GM19193 (cell line): ENCODE data around the gene UXS1.

ENCODE experiments used
- POLR2A ChIP-seq: IDR thresholded peaks from 4 replicates; pipeline ENCODE4 v1.6.1; 2011; ENCODE audit not compliant: insufficient read depth, insufficient read length; ENCODE audit errors: extremely low read depth

UXS1 gene

GRCh38 chr2:106147665-106148064 lies 46.4 kb downstream of the UXS1 start:
- TF ChIP-seq POLR2A: no peak

GRCh38 chr2:106147159-106147558 lies 46.9 kb downstream of the UXS1 start:
- no peak for TF ChIP-seq POLR2A

DNA sequence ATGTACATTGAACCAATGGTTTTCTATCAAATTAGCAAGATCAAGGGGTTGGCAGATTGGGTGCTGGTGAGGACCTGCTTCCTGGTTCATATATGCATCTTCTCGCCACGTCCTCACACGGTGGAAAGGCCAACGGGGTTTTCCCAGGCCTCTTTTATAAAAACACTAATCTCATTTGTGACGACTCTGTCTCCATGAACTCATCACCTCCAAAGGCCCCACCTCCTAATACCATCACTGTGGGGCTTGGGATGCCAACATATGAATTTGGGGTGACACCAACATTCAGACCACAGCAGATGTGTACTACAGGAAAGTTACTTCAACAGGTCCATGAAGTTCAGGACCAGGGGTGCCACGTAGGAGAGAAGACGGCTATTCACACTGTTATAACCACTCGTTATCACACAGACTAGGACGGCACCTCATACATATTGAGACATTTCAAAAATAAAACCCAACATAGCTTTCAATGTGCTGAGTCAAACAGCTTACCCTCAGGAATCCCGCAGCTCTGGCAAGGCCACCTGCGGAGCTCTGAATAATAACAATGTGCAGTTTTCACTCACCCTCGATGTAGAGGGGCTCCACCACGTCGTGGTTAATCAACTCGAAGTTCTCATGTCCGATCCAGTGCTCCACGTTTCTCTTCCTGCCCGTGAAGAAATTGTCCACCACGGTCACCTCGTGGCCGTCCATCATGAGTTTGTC lies 49.3 kb downstream of the UXS1 start:
- no peak for TF ChIP-seq POLR2A

DNA sequence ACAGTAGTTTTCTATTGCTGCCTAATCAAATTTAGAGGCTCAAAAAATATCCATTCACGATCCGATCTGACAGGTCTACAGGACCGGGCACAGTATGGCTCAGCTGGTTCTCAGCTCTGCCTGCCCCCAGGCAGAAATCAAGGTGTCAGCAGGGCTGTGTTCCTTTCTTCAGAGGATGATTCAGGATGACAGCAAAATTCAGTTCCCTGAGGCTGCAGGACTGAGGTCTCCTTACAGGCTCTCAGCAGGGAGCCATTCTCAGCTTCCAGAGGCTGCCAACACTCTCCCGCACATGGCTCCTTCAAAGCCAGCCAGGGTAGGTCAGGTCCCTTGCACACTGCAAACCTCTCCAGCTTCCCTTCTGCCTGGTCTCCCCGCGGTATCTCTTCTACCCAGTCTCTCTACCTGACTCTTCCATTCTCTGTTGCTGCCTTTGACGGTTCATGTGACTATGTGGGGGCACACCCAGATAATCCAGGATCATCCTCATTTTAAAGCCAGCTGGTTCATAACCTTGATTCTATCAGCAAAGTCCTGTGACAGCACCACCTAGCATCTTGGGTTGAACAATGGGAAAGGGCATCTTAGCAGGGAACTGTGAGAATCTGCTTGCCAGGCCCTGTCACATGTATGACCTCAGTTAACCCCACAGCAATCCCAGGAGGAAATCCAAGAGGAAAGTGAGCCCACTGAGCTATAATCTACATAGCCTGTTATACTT lies 50.4 kb downstream of the UXS1 start:
- TF ChIP-seq POLR2A: no peak

GRCh38 chr2:106142683-106143082 lies 51.4 kb downstream of the UXS1 start:
- TF ChIP-seq POLR2A: no peak

DNA sequence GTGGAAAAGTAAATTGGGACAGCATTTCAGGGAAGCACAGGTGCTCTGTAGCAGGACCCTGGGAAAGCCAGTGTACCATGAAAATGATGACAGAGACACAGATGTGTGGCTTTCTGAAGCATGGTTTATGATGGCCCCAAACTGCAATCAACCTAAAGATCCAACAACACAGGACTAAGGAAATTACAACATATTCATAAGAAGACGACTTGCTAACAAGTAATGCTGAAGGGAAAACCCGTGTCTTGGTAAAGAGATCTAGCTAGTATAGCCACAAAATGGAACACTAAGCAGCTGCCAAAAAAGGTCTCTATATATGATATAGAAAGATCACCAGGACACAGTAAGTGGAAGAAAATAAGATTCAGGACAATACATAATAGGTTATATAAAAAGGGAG lies 53.2 kb downstream of the UXS1 start:
- TF ChIP-seq POLR2A: no peak

- no peak for TF ChIP-seq POLR2A
These were observed 54.0 kb downstream of the UXS1 start for GRCh38 chr2:106140113-106140512.

- TF ChIP-seq POLR2A: no peak
These were observed 54.7 kb downstream of the UXS1 start for GRCh38 chr2:106139238-106139935.

- no peak for TF ChIP-seq POLR2A
These were observed 55.4 kb downstream of the UXS1 start for GRCh38 chr2:106138543-106139237.

DNA sequence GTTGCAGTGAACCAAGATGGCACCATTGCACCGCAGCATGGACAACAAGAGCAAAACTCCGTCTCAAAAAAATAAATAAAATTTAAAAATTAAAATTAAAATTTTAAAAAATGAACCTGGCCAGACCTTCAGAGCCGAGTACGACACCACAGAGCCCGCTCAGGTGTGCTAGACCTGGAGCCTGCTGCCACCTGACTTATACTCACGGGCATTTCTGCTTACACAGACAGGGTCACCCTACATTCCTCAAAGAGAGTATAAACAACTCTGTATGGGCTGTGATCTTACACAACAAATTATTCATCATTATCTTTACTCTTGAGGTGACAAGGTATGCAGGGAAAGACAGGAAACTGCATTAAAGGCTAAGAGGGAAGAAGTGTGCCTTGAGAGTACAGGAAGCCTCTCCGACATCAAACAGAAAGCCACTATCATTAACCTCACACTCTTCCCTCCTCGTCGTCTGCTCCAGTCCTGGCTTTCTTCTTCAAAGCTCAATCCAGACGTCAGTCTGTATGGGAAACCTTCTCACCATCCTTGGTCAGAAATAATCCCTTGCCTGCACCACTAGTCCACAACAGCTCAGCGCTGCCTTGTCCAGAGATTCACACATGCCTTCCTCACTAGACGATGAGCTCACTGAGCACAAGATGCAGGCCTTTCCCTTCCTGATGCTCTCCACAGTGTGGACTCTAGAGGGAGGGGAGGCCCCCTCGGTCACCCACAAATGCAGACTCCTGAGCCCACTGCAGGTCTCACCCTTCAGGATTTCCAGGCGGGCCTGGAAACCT lies 56.2 kb downstream of the UXS1 start:
- TF ChIP-seq POLR2A: no peak

- no peak for TF ChIP-seq POLR2A
These were observed 63.7 kb downstream of the UXS1 start for GRCh38 chr2:106130251-106130998.

GRCh38 chr2:106129592-106129991 lies 64.5 kb downstream of the UXS1 start:
- no peak for TF ChIP-seq POLR2A

- no peak for TF ChIP-seq POLR2A
These were observed 65.0 kb downstream of the UXS1 start for GRCh38 chr2:106129150-106129549.
